SK-N-SH treated with all-trans-retinoic acid at 6 μM for 48 hours (cell line): ENCODE data around the gene LRRC41.

Experiments
- ATAC-seq: fragments of 200-7000 bp; cut with Tn5 transposase; 3 replicates; pipeline ENCODE4 v1.9.1; 2020; ENCODE audit warnings: mild to moderate bottlenecking, moderate library complexity
- ARNTL ChIP-seq: fragments of 450-650 bp; formaldehyde crosslinking; IDR thresholded peaks from 2 replicates; pipeline ENCODE4 v1.5.0; 2020; ENCODE audit warnings: low read depth, mild to moderate bottlenecking, moderate library complexity, borderline replicate concordance
- BACH2 ChIP-seq: fragments of 250-450 bp; sonication (Bioruptor Pico); IDR thresholded peaks from 2 replicates; pipeline ENCODE4 v1.9.0; 2021; ENCODE audit warnings: mild to moderate bottlenecking, borderline replicate concordance
- CSDC2 ChIP-seq: fragments of 250-450 bp; sonication (Bioruptor Pico); IDR thresholded peaks from 2 replicates; pipeline ENCODE4 v1.5.0; 2020; ENCODE audit warnings: mild to moderate bottlenecking, moderate library complexity
- ESRRG ChIP-seq: fragments of 250-450 bp; sonication (Bioruptor Pico); IDR thresholded peaks from 2 replicates; pipeline ENCODE4 v1.6.1; 2021; ENCODE audit warnings: mild to moderate bottlenecking
- GLIS3 ChIP-seq: fragments of 250-450 bp; sonication (Bioruptor Pico); IDR thresholded peaks from 2 replicates; pipeline ENCODE4 v1.5.0; 2020; ENCODE audit warnings: mild to moderate bottlenecking, moderate library complexity
- ISL1 ChIP-seq: fragments of 250-450 bp; sonication (Bioruptor Pico); IDR thresholded peaks from 2 replicates; pipeline ENCODE4 v2.1.2; 2022; ENCODE audit warnings: mild to moderate bottlenecking, moderate library complexity
- OSR1 ChIP-seq: fragments of 250-450 bp; sonication (Bioruptor Pico); IDR thresholded peaks from 2 replicates; pipeline ENCODE4 v1.8.0; 2022; ENCODE audit warnings: moderate library complexity, mild to moderate bottlenecking, inconsistent platforms
- PPARA ChIP-seq: fragments of 250-450 bp; sonication (Bioruptor Pico); IDR thresholded peaks from 2 replicates; pipeline ENCODE4 v1.5.0; 2020; ENCODE audit warnings: mild to moderate bottlenecking, borderline replicate concordance
- RARB ChIP-seq: fragments of 250-450 bp; sonication (Bioruptor Pico); IDR thresholded peaks from 2 replicates; pipeline ENCODE4 v1.8.0; 2021; ENCODE audit warnings: mild to moderate bottlenecking, moderate library complexity
- SNAI2 ChIP-seq: fragments of 250-450 bp; sonication (Bioruptor Pico); IDR thresholded peaks from 2 replicates; pipeline ENCODE4 v1.5.0; 2020; ENCODE audit warnings: mild to moderate bottlenecking, moderate library complexity
- TCF4 ChIP-seq: fragments of 250-450 bp; sonication (Bioruptor Pico); IDR thresholded peaks from 2 replicates; pipeline ENCODE4 v1.8.0; 2021; ENCODE audit warnings: mild to moderate bottlenecking, moderate library complexity, borderline replicate concordance
- TOX ChIP-seq: fragments of 250-450 bp; sonication (Bioruptor Pico); IDR thresholded peaks from 2 replicates; pipeline ENCODE4 v1.8.0; 2021; ENCODE audit warnings: mild to moderate bottlenecking, moderate library complexity, borderline replicate concordance
- ZC3H10 ChIP-seq: fragments of 250-450 bp; sonication (Bioruptor Pico); IDR thresholded peaks from 2 replicates; pipeline ENCODE4 v1.5.1; 2021; ENCODE audit warnings: mild to moderate bottlenecking, moderate library complexity
- ZFP3 ChIP-seq: fragments of 250-450 bp; sonication (Bioruptor Pico); IDR thresholded peaks from 2 replicates; pipeline ENCODE4 v1.5.0; 2020; ENCODE audit warnings: mild to moderate bottlenecking, moderate library complexity
- ZFP30 ChIP-seq: fragments of 450-650 bp; formaldehyde crosslinking; IDR thresholded peaks from 2 replicates; pipeline ENCODE4 v1.5.0; 2022; ENCODE audit warnings: mild to moderate bottlenecking, moderate library complexity
- ZNF565 ChIP-seq: fragments of 450-650 bp; formaldehyde crosslinking; conservative IDR thresholded peaks from 2 replicates; pipeline ENCODE4 v1.5.0; 2020; ENCODE audit warnings: low read depth, mild to moderate bottlenecking, moderate library complexity
- ZNF70 ChIP-seq: fragments of 450-650 bp; formaldehyde crosslinking; IDR thresholded peaks from 2 replicates; pipeline ENCODE4 v1.5.0; 2020; ENCODE audit warnings: mild to moderate bottlenecking, moderate library complexity
- ZNF8 ChIP-seq: fragments of 450-650 bp; formaldehyde crosslinking; IDR thresholded peaks from 2 replicates; pipeline ENCODE4 v1.5.0; 2020; ENCODE audit warnings: mild to moderate bottlenecking, moderate library complexity
- TF ChIP-seq, protein P1 (sequence below): fragments of 250-450 bp; sonication (Bioruptor Pico); IDR thresholded peaks from 2 replicates; pipeline ENCODE4 v1.5.1; 2021; ENCODE audit warnings: mild to moderate bottlenecking, moderate library complexity
- TF ChIP-seq, protein P2 (sequence below): fragments of 250-450 bp; sonication (Bioruptor Pico); IDR thresholded peaks from 2 replicates; pipeline ENCODE4 v1.8.0; 2020; ENCODE audit warnings: mild to moderate bottlenecking, moderate library complexity, borderline replicate concordance
- TF ChIP-seq, protein P3 (sequence below): fragments of 250-450 bp; sonication (Bioruptor Pico); IDR thresholded peaks from 2 replicates; pipeline ENCODE4 v1.8.0; 2021; ENCODE audit warnings: low read depth, mild to moderate bottlenecking, moderate library complexity, borderline replicate concordance
- TF ChIP-seq, protein P4 (sequence below): fragments of 250-450 bp; sonication (Bioruptor Pico); IDR thresholded peaks from 2 replicates; pipeline ENCODE4 v1.5.0; 2020; ENCODE audit warnings: mild to moderate bottlenecking, moderate library complexity

Gene LRRC41

DNA sequence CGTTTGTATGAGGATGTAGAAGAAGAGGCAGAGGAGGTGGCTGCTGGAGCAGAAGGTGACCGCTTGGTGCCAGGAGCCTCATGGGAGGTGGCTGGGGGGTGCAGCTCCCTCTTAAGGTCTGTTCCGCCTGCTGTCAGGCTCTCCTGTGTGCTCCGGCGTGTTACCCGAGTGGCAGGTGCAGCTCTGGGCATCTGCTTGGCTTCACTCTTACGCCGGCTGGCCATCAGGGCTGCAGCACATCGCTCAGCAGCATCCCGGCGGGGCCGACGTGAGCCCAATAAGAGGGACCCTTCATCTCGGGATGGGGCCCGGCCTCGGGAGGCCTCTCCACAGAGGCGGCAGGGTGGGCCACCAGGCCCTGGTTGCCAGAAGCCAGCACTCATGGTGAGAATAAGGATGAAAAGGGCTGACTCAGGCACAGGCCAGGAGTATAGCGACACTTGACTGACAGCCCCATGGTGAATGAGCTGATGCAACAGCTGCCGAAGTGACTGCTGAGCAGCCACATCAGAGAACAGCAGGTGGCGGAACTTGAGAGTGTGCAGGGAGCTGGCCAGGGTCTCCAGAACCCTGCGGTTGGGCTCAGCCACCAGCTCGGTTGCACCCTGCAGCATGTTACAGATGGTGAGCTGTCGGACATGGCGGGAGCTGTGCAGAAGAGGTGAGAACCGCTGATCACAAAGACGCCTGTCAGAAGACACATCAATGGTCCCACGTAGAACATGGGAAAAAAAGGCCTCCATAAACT lies 17.5 kb downstream of the LRRC41 start:
- TF ChIP-seq ZNF8 (no peak), OSR1 (CRISPR knock-in tag) (no peak), ESRRG (CRISPR knock-in tag) (no peak), BACH2 (no peak), PPARA (no peak), GLIS3 (CRISPR knock-in tag) (no peak), CSDC2 (CRISPR knock-in tag) (no peak)
- TF ChIP-seq, protein P1, sequence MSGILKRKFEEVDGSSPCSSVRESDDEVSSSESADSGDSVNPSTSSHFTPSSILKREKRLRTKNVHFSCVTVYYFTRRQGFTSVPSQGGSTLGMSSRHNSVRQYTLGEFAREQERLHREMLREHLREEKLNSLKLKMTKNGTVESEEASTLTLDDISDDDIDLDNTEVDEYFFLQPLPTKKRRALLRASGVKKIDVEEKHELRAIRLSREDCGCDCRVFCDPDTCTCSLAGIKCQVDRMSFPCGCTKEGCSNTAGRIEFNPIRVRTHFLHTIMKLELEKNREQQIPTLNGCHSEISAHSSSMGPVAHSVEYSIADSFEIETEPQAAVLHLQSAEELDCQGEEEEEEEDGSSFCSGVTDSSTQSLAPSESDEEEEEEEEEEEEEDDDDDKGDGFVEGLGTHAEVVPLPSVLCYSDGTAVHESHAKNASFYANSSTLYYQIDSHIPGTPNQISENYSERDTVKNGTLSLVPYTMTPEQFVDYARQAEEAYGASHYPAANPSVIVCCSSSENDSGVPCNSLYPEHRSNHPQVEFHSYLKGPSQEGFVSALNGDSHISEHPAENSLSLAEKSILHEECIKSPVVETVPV (CRISPR knock-in tag), result no peak
- ATAC-seq, result no peak

DNA sequence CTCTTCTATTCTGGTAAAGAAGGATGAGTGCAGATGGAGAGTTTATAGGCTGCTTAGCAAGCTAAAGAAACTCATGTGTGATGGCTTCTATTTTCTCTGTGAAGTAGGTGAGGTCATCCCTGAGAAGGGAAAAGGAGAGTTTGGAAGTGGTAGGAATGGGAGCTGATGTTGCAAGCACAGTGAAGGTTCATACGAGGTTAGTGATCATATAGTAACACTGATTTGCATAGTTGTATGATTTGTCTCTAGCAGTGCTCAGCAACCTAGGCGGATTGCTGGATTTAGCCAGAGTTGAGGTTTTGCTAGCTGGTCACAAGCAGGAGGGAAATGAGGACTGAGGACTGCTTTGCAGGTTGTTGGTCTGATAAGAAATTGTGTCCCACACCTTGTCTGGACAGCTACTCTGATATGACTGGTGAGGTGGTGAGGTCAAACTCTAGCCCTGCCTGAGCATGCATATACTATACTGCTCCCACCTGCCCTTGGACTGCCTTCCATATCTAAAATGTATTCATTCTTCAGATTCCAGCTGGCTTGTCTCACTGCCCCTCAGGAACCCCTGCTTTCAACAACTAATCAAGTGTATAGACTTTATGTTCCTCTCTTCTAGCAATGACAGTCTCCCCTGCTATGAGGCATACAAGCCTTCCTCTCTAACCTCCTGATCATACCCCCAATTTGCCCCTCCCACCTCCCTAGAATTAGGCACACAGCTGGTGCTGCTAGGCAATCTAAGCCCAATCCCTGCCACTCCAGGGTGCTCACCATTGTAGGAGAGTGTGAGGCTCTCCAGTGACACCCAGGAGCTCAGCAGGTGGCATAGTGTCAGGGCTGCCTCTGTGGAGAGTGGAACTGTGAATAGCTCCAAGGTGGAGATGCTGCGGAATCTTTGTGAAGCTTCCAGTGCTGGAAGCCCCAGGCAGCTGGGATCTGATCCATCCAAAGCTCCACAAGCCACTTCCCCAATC lies 18.5 kb downstream of the LRRC41 start:
- TF ChIP-seq ZNF8 (no peak), PPARA (no peak), TOX (CRISPR knock-in tag) (no peak), TCF4 (no peak), OSR1 (CRISPR knock-in tag) (no peak), ZNF565 (CRISPR knock-in tag) (no peak), ZC3H10 (no peak), ISL1 (no peak), GLIS3 (CRISPR knock-in tag) (no peak), BACH2 (no peak), ZNF70 (CRISPR knock-in tag) (no peak), ZFP3 (CRISPR knock-in tag) (no peak), ESRRG (CRISPR knock-in tag) (no peak), CSDC2 (CRISPR knock-in tag) (no peak), ZFP30 (CRISPR knock-in tag) (no peak), SNAI2 (CRISPR knock-in tag) (no peak)
- TF ChIP-seq, protein P2, sequence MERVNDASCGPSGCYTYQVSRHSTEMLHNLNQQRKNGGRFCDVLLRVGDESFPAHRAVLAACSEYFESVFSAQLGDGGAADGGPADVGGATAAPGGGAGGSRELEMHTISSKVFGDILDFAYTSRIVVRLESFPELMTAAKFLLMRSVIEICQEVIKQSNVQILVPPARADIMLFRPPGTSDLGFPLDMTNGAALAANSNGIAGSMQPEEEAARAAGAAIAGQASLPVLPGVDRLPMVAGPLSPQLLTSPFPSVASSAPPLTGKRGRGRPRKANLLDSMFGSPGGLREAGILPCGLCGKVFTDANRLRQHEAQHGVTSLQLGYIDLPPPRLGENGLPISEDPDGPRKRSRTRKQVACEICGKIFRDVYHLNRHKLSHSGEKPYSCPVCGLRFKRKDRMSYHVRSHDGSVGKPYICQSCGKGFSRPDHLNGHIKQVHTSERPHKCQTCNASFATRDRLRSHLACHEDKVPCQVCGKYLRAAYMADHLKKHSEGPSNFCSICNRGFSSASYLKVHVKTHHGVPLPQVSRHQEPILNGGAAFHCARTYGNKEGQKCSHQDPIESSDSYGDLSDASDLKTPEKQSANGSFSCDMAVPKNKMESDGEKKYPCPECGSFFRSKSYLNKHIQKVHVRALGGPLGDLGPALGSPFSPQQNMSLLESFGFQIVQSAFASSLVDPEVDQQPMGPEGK (CRISPR knock-in tag), result no peak
- TF ChIP-seq, protein P3, sequence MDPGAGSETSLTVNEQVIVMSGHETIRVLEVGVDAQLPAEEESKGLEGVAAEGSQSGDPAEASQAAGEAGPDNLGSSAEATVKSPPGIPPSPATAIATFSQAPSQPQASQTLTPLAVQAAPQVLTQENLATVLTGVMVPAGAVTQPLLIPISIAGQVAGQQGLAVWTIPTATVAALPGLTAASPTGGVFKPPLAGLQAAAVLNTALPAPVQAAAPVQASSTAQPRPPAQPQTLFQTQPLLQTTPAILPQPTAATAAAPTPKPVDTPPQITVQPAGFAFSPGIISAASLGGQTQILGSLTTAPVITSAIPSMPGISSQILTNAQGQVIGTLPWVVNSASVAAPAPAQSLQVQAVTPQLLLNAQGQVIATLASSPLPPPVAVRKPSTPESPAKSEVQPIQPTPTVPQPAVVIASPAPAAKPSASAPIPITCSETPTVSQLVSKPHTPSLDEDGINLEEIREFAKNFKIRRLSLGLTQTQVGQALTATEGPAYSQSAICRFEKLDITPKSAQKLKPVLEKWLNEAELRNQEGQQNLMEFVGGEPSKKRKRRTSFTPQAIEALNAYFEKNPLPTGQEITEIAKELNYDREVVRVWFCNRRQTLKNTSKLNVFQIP (CRISPR knock-in tag), result no peak
- TF ChIP-seq, protein P4, sequence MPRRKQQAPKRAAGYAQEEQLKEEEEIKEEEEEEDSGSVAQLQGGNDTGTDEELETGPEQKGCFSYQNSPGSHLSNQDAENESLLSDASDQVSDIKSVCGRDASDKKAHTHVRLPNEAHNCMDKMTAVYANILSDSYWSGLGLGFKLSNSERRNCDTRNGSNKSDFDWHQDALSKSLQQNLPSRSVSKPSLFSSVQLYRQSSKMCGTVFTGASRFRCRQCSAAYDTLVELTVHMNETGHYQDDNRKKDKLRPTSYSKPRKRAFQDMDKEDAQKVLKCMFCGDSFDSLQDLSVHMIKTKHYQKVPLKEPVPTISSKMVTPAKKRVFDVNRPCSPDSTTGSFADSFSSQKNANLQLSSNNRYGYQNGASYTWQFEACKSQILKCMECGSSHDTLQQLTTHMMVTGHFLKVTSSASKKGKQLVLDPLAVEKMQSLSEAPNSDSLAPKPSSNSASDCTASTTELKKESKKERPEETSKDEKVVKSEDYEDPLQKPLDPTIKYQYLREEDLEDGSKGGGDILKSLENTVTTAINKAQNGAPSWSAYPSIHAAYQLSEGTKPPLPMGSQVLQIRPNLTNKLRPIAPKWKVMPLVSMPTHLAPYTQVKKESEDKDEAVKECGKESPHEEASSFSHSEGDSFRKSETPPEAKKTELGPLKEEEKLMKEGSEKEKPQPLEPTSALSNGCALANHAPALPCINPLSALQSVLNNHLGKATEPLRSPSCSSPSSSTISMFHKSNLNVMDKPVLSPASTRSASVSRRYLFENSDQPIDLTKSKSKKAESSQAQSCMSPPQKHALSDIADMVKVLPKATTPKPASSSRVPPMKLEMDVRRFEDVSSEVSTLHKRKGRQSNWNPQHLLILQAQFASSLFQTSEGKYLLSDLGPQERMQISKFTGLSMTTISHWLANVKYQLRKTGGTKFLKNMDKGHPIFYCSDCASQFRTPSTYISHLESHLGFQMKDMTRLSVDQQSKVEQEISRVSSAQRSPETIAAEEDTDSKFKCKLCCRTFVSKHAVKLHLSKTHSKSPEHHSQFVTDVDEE (CRISPR knock-in tag), result no peak
- ATAC-seq, result no peak

DNA sequence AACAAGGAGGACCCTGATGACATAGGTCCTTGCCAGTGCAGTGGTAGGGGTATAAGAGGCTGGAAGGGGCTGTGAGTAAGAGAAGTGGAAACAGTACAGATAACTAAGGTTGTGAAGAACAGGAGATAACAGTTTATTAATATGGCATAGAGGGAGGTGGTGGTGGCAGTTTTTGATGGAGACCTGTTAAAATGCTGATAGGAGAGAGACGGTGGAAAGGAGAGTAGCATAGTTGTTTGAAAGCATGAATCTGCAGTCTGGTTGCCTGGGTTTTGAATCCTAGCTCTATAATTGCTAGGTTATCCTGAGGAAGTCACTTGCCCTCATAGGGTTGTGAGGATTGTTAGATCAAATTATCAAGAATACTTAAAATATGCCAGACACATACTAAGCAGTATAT lies 19.4 kb downstream of the LRRC41 start:
- ATAC-seq, result no peak
- TF ChIP-seq ZFP3 (CRISPR knock-in tag) (no peak), ARNTL (CRISPR knock-in tag) (no peak), PPARA (no peak), CSDC2 (CRISPR knock-in tag) (no peak), SNAI2 (CRISPR knock-in tag) (no peak), TCF4 (no peak), TOX (CRISPR knock-in tag) (no peak), RARB (no peak), ZNF565 (CRISPR knock-in tag) (no peak), ISL1 (no peak), ESRRG (CRISPR knock-in tag) (no peak), ZC3H10 (no peak), ZNF70 (CRISPR knock-in tag) (no peak)
